Astrocyte (in vitro differentiated cells and primary cell): ENCODE data around the gene SERPINE3.

Experiments
- EZH2 ChIP-seq: IDR thresholded peaks from 2 replicates; pipeline ENCODE4 v1.6.1; 2012; ENCODE audit warnings: mild to moderate bottlenecking, low read length, inconsistent platforms; ENCODE audit not compliant: insufficient read depth
- TF ChIP-seq, protein P1 (sequence below): IDR thresholded peaks from 2 replicates; pipeline ENCODE4 v1.5.1; 2011; ENCODE audit warnings: low read depth, mild to moderate bottlenecking, inconsistent platforms, low read length, moderate library complexity; ENCODE audit not compliant: insufficient read depth

GRCh38 chr13:51330791-51331190 lies 8.7 kb upstream of the SERPINE3 start:
- TF ChIP-seq, protein P1, sequence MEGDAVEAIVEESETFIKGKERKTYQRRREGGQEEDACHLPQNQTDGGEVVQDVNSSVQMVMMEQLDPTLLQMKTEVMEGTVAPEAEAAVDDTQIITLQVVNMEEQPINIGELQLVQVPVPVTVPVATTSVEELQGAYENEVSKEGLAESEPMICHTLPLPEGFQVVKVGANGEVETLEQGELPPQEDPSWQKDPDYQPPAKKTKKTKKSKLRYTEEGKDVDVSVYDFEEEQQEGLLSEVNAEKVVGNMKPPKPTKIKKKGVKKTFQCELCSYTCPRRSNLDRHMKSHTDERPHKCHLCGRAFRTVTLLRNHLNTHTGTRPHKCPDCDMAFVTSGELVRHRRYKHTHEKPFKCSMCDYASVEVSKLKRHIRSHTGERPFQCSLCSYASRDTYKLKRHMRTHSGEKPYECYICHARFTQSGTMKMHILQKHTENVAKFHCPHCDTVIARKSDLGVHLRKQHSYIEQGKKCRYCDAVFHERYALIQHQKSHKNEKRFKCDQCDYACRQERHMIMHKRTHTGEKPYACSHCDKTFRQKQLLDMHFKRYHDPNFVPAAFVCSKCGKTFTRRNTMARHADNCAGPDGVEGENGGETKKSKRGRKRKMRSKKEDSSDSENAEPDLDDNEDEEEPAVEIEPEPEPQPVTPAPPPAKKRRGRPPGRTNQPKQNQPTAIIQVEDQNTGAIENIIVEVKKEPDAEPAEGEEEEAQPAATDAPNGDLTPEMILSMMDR, result no peak
- no peak for TF ChIP-seq EZH2
